HepG2 (cell line): Measurements from ENCODE around the gene NME7. TPM values are rescaled to one million over a fixed set of nuclear protein-coding genes. Genes with fewer than 3 reads are reported as not detected.

Source experiments
- AHR ChIP-seq: IDR thresholded peaks from 2 replicates; pipeline ENCODE4 v1.6.1; 2018; ENCODE audit warnings: missing genetic modification reagents, missing compliant biosample characterization
- ASH2L ChIP-seq: fragments of 300-600, 200-600 bp; sonication (generic); IDR thresholded peaks from 2 replicates; pipeline ENCODE4 v1.7.0; 2017; ENCODE audit warnings: low read depth, mild to moderate bottlenecking, moderate library complexity, mixed read lengths, low read length; ENCODE audit not compliant: insufficient read length
- ATF2 ChIP-seq: sonication (generic); formaldehyde crosslinking; IDR thresholded peaks from 2 replicates; pipeline ENCODE4 v1.4.0; 2020; ENCODE audit warnings: missing genetic modification reagents
- JARID2 ChIP-seq: sonication (generic); formaldehyde crosslinking; IDR thresholded peaks from 2 replicates; pipeline ENCODE4 v1.8.1; 2023; ENCODE audit warnings: missing genetic modification reagents, inconsistent platforms; ENCODE audit not compliant: insufficient replicate concordance
- REPIN1 ChIP-seq: sonication (generic); formaldehyde crosslinking; IDR thresholded peaks from 2 replicates; pipeline ENCODE4 v1.8.0; 2022; ENCODE audit warnings: missing genetic modification reagents, low read depth, mild to moderate bottlenecking, borderline replicate concordance
- U2AF2 ChIP-seq: fragments of 200-400 bp; formaldehyde crosslinking; IDR thresholded peaks from 2 replicates; pipeline ENCODE4 v1.6.1; 2017; ENCODE audit warnings: low read depth, mild to moderate bottlenecking, low read length
- ZBTB4 ChIP-seq: sonication (generic); formaldehyde crosslinking; IDR thresholded peaks from 2 replicates; pipeline ENCODE4 v1.4.0; 2020; ENCODE audit warnings: missing genetic modification reagents, mild to moderate bottlenecking, borderline replicate concordance
- ZNF253 ChIP-seq: sonication (generic); formaldehyde crosslinking; IDR thresholded peaks from 2 replicates; pipeline ENCODE4 v1.8.0; 2022; ENCODE audit warnings: mild to moderate bottlenecking, missing genetic modification reagents, borderline replicate concordance
- ZNF280D ChIP-seq: sonication (generic); formaldehyde crosslinking; IDR thresholded peaks from 2 replicates; pipeline ENCODE4 v1.5.1; 2020; ENCODE audit warnings: mild to moderate bottlenecking, missing genetic modification reagents
- ZNF580 ChIP-seq: IDR thresholded peaks from 2 replicates; pipeline ENCODE4 v1.6.1; 2016; ENCODE audit warnings: low read depth, borderline replicate concordance
- ZNF784 ChIP-seq: sonication (generic); formaldehyde crosslinking; IDR thresholded peaks from 2 replicates; pipeline ENCODE4 v1.5.1; 2020; ENCODE audit warnings: missing genetic modification reagents, mild to moderate bottlenecking, borderline replicate concordance
- ZNF850 ChIP-seq: sonication (generic); formaldehyde crosslinking; conservative IDR thresholded peaks from 2 replicates; pipeline ENCODE4 v1.9.0; 2021; ENCODE audit warnings: mild to moderate bottlenecking, missing genetic modification reagents
- ZSCAN5A ChIP-seq: sonication (generic); formaldehyde crosslinking; IDR thresholded peaks from 2 replicates; pipeline ENCODE4 v1.8.0; 2022; ENCODE audit warnings: mild to moderate bottlenecking, missing genetic modification reagents, borderline replicate concordance
- polyA plus RNA-seq, 8 experiments: library from polyadenylated mRNA; depleted of rRNA in 3 of 8; stranded (reverse) in 7 of 8; unstranded in 1 of 8; fragments of >200 nt; fragmentation: Illumina TruSeq in 4 of 8; extraction: Trizol in 4 of 8; gene quantifications; 2 replicates each; pipeline versions ENCODE4 v1.2.1 to v1.2.3, GENCODE V29; 2011 to 2016; ENCODE audit warnings: low read depth in 4 of 8, missing spikeins in 1 of 8, mixed read lengths in 1 of 8; ENCODE audit not compliant: insufficient read depth in 1 of 8
- total RNA-seq, 5 experiments: library from RNA; depleted of rRNA; stranded (reverse); fragments of >200 nt; fragmentation: Illumina TruSeq; extraction: Trizol; gene quantifications; 2 replicates each; pipeline ENCODE4 v1.2.3, GENCODE V29; 2016; ENCODE audit warnings: low read depth in 1 of 5
- TF ChIP-seq, protein P1 (sequence below): sonication (generic); IDR thresholded peaks from 2 replicates; pipeline ENCODE4 v1.6.1; 2016; ENCODE audit warnings: low read depth, borderline replicate concordance

The NME7 gene
- total and polyA plus RNA-seq, 2 of the 13 experiments (the other 11 are each of a cell fraction or from before 2014, with no cell fraction given) = 9.4 to 22.5 TPM

GRCh38 chr1:169144941-169145626 lies 222.5 kb downstream of the NME7 start (continued):
- TF ChIP-seq ZSCAN5A (CRISPR knock-in tag) (no peak), ZNF784 (CRISPR knock-in tag) (no peak), ZNF253 (CRISPR knock-in tag) (no peak), JARID2 (CRISPR knock-in tag) (no peak), REPIN1 (CRISPR knock-in tag) (0 out of 2 replicates have a peak, but pooled peaks have one; percentile 26), ZNF850 (CRISPR knock-in tag) (no peak), AHR (CRISPR knock-in tag) (no peak), ZBTB4 (no peak), ZNF280D (CRISPR knock-in tag) (no peak), U2AF2 (no peak), ZNF580 (CRISPR knock-in tag) (no peak), ATF2 (CRISPR knock-in tag) (no peak), ASH2L (peak; percentile 82)
- TF ChIP-seq, protein P1, sequence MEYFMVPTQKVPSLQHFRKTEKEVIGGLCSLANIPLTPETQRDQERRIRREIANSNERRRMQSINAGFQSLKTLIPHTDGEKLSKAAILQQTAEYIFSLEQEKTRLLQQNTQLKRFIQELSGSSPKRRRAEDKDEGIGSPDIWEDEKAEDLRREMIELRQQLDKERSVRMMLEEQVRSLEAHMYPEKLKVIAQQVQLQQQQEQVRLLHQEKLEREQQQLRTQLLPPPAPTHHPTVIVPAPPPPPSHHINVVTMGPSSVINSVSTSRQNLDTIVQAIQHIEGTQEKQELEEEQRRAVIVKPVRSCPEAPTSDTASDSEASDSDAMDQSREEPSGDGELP = no peak
